Measurements from ENCODE around the gene PARP16.

Gene PARP16

GRCh38 chr15:65217526-65218482, 68.9 kb downstream of the PARP16 start:
- Histone ChIP-seq H3K27ac (ENCODE audit: insufficient read depth, low read depth, low read length, poor library complexity, severe bottlenecking) (no peak overlapping the region), H3K27me3 (ENCODE audit: control insufficient read depth, insufficient read depth, low read length, poor library complexity, severe bottlenecking) (no peaks in the 10 kb centered on the region), H3K4me3 (ENCODE audit: insufficient read depth, low read depth, low read length) (no peak overlapping the region), H3K4me1 (ENCODE audit: control insufficient read depth, insufficient read depth, low read length) (no peaks in the 10 kb centered on the region), H3K36me3 (ENCODE audit: control insufficient read depth, insufficient read depth, low read length) (no peaks in the 10 kb centered on the region), H3K9me3 (ENCODE audit: control insufficient read depth, low read length) (no peaks in the 10 kb centered on the region)
- WGBS, 2 experiments: 81 to 82% methylated on average over 10 of the region's 10 CpGs

GRCh38 chr15:65215496-65215895, 71.2 kb downstream of the PARP16 start:
- Histone ChIP-seq H3K36me3 (ENCODE audit: control insufficient read depth, insufficient read depth, low read length) (no peaks in the 10 kb centered on the region), H3K27ac (ENCODE audit: insufficient read depth, low read depth, low read length, poor library complexity, severe bottlenecking) (no peak overlapping the region), H3K4me3 (ENCODE audit: insufficient read depth, low read depth, low read length) (no peak overlapping the region), H3K4me1 (ENCODE audit: control insufficient read depth, insufficient read depth, low read length) (peaks cover 15% of the 10 kb centered on the region), H3K27me3 (ENCODE audit: control insufficient read depth, insufficient read depth, low read length, poor library complexity, severe bottlenecking) (no peaks in the 10 kb centered on the region), H3K9me3 (ENCODE audit: control insufficient read depth, low read length) (no peaks in the 10 kb centered on the region)

GRCh38 chr15:65214010-65214409, 72.7 kb downstream of the PARP16 start:
- Histone ChIP-seq H3K9me3 (ENCODE audit: control insufficient read depth, low read length) (no peaks in the 10 kb centered on the region), H3K4me3 (ENCODE audit: insufficient read depth, low read depth, low read length) (no peak overlapping the region), H3K27me3 (ENCODE audit: control insufficient read depth, insufficient read depth, low read length, poor library complexity, severe bottlenecking) (no peaks in the 10 kb centered on the region), H3K4me1 (ENCODE audit: control insufficient read depth, insufficient read depth, low read length) (peaks cover 18% of the 10 kb centered on the region), H3K27ac (ENCODE audit: insufficient read depth, low read depth, low read length, poor library complexity, severe bottlenecking) (no peak overlapping the region), H3K36me3 (ENCODE audit: control insufficient read depth, insufficient read depth, low read length) (no peaks in the 10 kb centered on the region)
- WGBS, 2 experiments: 89 to 94% methylated on average over 4 of the region's 4 CpGs

- H3K9me3 ChIP-seq (ENCODE audit: control insufficient read depth, low read length): no peaks in the 10 kb centered on the region
- H3K4me1 ChIP-seq (ENCODE audit: control insufficient read depth, insufficient read depth, low read length): peaks cover 25% of the 10 kb centered on the region
- no peaks in the 10 kb centered on the region for H3K27me3 ChIP-seq (ENCODE audit: control insufficient read depth, insufficient read depth, low read length, poor library complexity, severe bottlenecking)
- no peak overlapping the region for H3K4me3 ChIP-seq (ENCODE audit: insufficient read depth, low read depth, low read length)
- H3K27ac ChIP-seq (ENCODE audit: insufficient read depth, low read depth, low read length, poor library complexity, severe bottlenecking): no peak overlapping the region
- 84 to 96% methylated on average over 2 of the region's 2 CpGs for WGBS, 2 experiments
- no peaks in the 10 kb centered on the region for H3K36me3 ChIP-seq (ENCODE audit: control insufficient read depth, insufficient read depth, low read length)
Observed at GRCh38 chr15:65213241-65213640, 73.4 kb downstream of the PARP16 start.

GRCh38 chr15:65212097-65212496, 74.6 kb downstream of the PARP16 start:
- 80 to 88% methylated on average over 5 of the region's 5 CpGs for whole genome bisulfite sequencing, 2 experiments
- Histone ChIP-seq H3K4me1 (ENCODE audit: control insufficient read depth, insufficient read depth, low read length) (peaks cover 26% of the 10 kb centered on the region), H3K4me3 (ENCODE audit: insufficient read depth, low read depth, low read length) (no peak overlapping the region), H3K9me3 (ENCODE audit: control insufficient read depth, low read length) (no peaks in the 10 kb centered on the region), H3K27me3 (ENCODE audit: control insufficient read depth, insufficient read depth, low read length, poor library complexity, severe bottlenecking) (no peaks in the 10 kb centered on the region), H3K36me3 (ENCODE audit: control insufficient read depth, insufficient read depth, low read length) (no peaks in the 10 kb centered on the region), H3K27ac (ENCODE audit: insufficient read depth, low read depth, low read length, poor library complexity, severe bottlenecking) (no peak overlapping the region)

- Histone ChIP-seq H3K4me1 (ENCODE audit: control insufficient read depth, insufficient read depth, low read length) (peaks cover 26% of the 10 kb centered on the region), H3K27me3 (ENCODE audit: control insufficient read depth, insufficient read depth, low read length, poor library complexity, severe bottlenecking) (no peaks in the 10 kb centered on the region), H3K9me3 (ENCODE audit: control insufficient read depth, low read length) (no peaks in the 10 kb centered on the region), H3K36me3 (ENCODE audit: control insufficient read depth, insufficient read depth, low read length) (no peaks in the 10 kb centered on the region), H3K27ac (ENCODE audit: insufficient read depth, low read depth, low read length, poor library complexity, severe bottlenecking) (no peak overlapping the region), H3K4me3 (ENCODE audit: insufficient read depth, low read depth, low read length) (no peak overlapping the region)
- WGBS, 2 experiments: 81 to 83% methylated on average over 6 of the region's 6 CpGs
Observed at GRCh38 chr15:65211482-65211982, 75.2 kb downstream of the PARP16 start.

GRCh38 chr15:65210770-65211481, 75.8 kb downstream of the PARP16 start, which contains the start of gene CILP:
TSS of gene CILP (minus strand) at chr15:65211473. CDS start at chr15:65209755, 1,718 bp downstream.
- no peaks in the 10 kb centered on the region for H3K27me3 ChIP-seq (ENCODE audit: control insufficient read depth, insufficient read depth, low read length, poor library complexity, severe bottlenecking)
- H3K4me1 ChIP-seq (ENCODE audit: control insufficient read depth, insufficient read depth, low read length): peaks cover 26% of the 10 kb centered on the region
- no peaks in the 10 kb centered on the region for H3K9me3 ChIP-seq (ENCODE audit: control insufficient read depth, low read length)
- 85 to 86% methylated on average over 8 of the region's 8 CpGs for WGBS, 2 experiments
- no peak within 1 kb of the TSS for H3K4me3 ChIP-seq (ENCODE audit: insufficient read depth, low read depth, low read length)
- H3K27ac ChIP-seq (ENCODE audit: insufficient read depth, low read depth, low read length, poor library complexity, severe bottlenecking): no peak within 1 kb of the TSS
- H3K36me3 ChIP-seq (ENCODE audit: control insufficient read depth, insufficient read depth, low read length): no peaks in the 10 kb centered on the region

- Histone ChIP-seq H3K27ac (ENCODE audit: insufficient read depth, low read depth, low read length, poor library complexity, severe bottlenecking) (no peak overlapping the region), H3K9me3 (ENCODE audit: control insufficient read depth, low read length) (no peaks in the 10 kb centered on the region), H3K27me3 (ENCODE audit: control insufficient read depth, insufficient read depth, low read length, poor library complexity, severe bottlenecking) (no peaks in the 10 kb centered on the region), H3K4me1 (ENCODE audit: control insufficient read depth, insufficient read depth, low read length) (peaks cover 26% of the 10 kb centered on the region), H3K4me3 (ENCODE audit: insufficient read depth, low read depth, low read length) (no peak overlapping the region), H3K36me3 (ENCODE audit: control insufficient read depth, insufficient read depth, low read length) (no peaks in the 10 kb centered on the region)
- 82 to 83% methylated on average over 17 of the region's 17 CpGs for WGBS, 2 experiments
Observed at GRCh38 chr15:65209701-65210643, 76.7 kb downstream of the PARP16 start.

GRCh38 chr15:65208647-65209046, 78.0 kb downstream of the PARP16 start:
- H3K4me3 ChIP-seq (ENCODE audit: insufficient read depth, low read depth, low read length): no peak overlapping the region
- H3K27me3 ChIP-seq (ENCODE audit: control insufficient read depth, insufficient read depth, low read length, poor library complexity, severe bottlenecking): no peaks in the 10 kb centered on the region
- H3K4me1 ChIP-seq (ENCODE audit: control insufficient read depth, insufficient read depth, low read length): peaks cover 26% of the 10 kb centered on the region
- no peaks in the 10 kb centered on the region for H3K9me3 ChIP-seq (ENCODE audit: control insufficient read depth, low read length)
- 90 to 97% methylated on average over 2 of the region's 2 CpGs for WGBS, 2 experiments
- no peak overlapping the region for H3K27ac ChIP-seq (ENCODE audit: insufficient read depth, low read depth, low read length, poor library complexity, severe bottlenecking)
- H3K36me3 ChIP-seq (ENCODE audit: control insufficient read depth, insufficient read depth, low read length): no peaks in the 10 kb centered on the region
